Hematopoietic multipotent progenitor cell treated with erythropoietin and hydrocortisone succinate and interleukin-3 and kit ligand, for 8 days (in vitro differentiated cells): Measurements from ENCODE around the gene CBX1.

Experiments
- DNase-seq: peaks from one replicate; pipeline ENCODE4 v3.0.0-alpha.2; 2015

Gene CBX1

GRCh38 chr17:48101012-48101720 lies at the start of gene CBX1:
Gene CBX1 (minus strand): TSS chr17:48101478. CDS start chr17:48077004, 24,474 bp downstream.
- peak; percentile 95 for DNase-seq

GRCh38 chr17:48150597-48151001 lies 49.3 kb upstream of the CBX1 start:
- DNase-seq, result no peak

- no peak for DNase-seq
Observed at GRCh38 chr17:48149787-48150463, 48.6 kb upstream of the CBX1 start.

- DNase-seq, result no peak
Observed at GRCh38 chr17:48148854-48149786, 47.8 kb upstream of the CBX1 start.

GRCh38 chr17:48148029-48148770 lies 46.9 kb upstream of the CBX1 start:
- peak; percentile 29 for DNase-seq

- DNase-seq, result no peak
Observed at GRCh38 chr17:48144976-48145798, 43.9 kb upstream of the CBX1 start.

GRCh38 chr17:48144231-48144630 lies 43.0 kb upstream of the CBX1 start:
- no peak for DNase-seq

GRCh38 chr17:48143629-48144028 lies 42.4 kb upstream of the CBX1 start:
- no peak for DNase-seq

GRCh38 chr17:48139944-48140343 lies 38.7 kb upstream of the CBX1 start:
- DNase-seq, result peak; percentile 13

- DNase-seq, result no peak
Observed at GRCh38 chr17:48137656-48138055, 36.4 kb upstream of the CBX1 start.

GRCh38 chr17:48134912-48135480 lies 33.7 kb upstream of the CBX1 start:
- no peak for DNase-seq

GRCh38 chr17:48132385-48132784 lies 31.1 kb upstream of the CBX1 start:
- no peak for DNase-seq

- peak; percentile 75 for DNase-seq
Observed at GRCh38 chr17:48131216-48131824, 30.0 kb upstream of the CBX1 start.

GRCh38 chr17:48129981-48130380 lies 28.7 kb upstream of the CBX1 start:
- DNase-seq, result no peak

GRCh38 chr17:48128400-48128799 lies 27.1 kb upstream of the CBX1 start:
- no peak for DNase-seq

- no peak for DNase-seq
Observed at GRCh38 chr17:48127371-48128051, 26.2 kb upstream of the CBX1 start.

GRCh38 chr17:48126532-48126850 lies 25.2 kb upstream of the CBX1 start:
- DNase-seq, result no peak

- DNase-seq, result no peak
Observed at GRCh38 chr17:48125829-48126531, 24.7 kb upstream of the CBX1 start.

GRCh38 chr17:48123776-48124388 lies 22.6 kb upstream of the CBX1 start:
- no peak for DNase-seq
